Stomach smooth muscle (tissue), 2 donors: ENCODE data around the gene ESF1.

ENCODE experiments used
- H3K27ac ChIP-seq: one replicate; pipeline ENCODE4 v1.7.0; 2013; ENCODE audit warnings: mild to moderate bottlenecking, low read length, inconsistent platforms
- H3K27me3 ChIP-seq, 2 donors: one replicate each; pipeline ENCODE4 v1.7.0; 2013; ENCODE audit warnings: low read length in 2 of 2; ENCODE audit not compliant: insufficient read depth in 2 of 2, control insufficient read depth in 1 of 2
- H3K36me3 ChIP-seq, 2 donors: one replicate each; pipeline ENCODE4 v1.7.0; 2013; ENCODE audit warnings: low read length in 2 of 2; ENCODE audit not compliant: control insufficient read depth in 2 of 2, insufficient read depth in 2 of 2
- H3K4me1 ChIP-seq: one replicate; pipeline ENCODE4 v1.7.0; 2013; ENCODE audit warnings: low read length; ENCODE audit not compliant: control insufficient read depth, insufficient read depth
- H3K4me3 ChIP-seq, 2 donors: one replicate each; pipeline ENCODE4 v1.7.0; 2013; ENCODE audit warnings: low read length in 2 of 2
- H3K9ac ChIP-seq, 2 donors: one replicate each; pipeline ENCODE4 v1.7.0; 2013; ENCODE audit warnings: low read length in 2 of 2, mild to moderate bottlenecking in 1 of 2
- H3K9me3 ChIP-seq, 2 donors: one replicate each; pipeline ENCODE4 v1.7.0; 2013; ENCODE audit warnings: low read length in 2 of 2; ENCODE audit not compliant: control insufficient read depth in 2 of 2
- donor health status: healthy.
- donor health status: Pancreatic carcinoma.

ESF1 gene

DNA sequence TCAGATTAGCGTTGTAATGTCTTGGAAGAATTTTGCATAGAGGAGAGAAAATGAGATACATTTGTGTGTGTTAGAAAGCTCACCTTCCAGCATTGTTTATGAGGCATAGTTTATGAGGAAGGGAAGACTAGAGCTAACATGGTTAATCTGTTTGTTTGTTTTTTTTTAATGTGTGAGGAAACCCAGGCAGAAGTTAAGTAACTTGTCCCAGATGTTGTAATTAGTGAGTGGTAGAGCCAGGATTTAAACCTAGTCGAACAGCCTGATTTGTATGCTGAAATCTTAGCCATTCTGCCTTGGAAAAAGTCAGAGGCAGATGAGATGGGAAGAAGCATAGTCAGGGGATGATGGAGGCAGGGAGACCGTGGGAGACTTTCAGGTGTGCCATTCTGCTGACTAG, 29.2 kb upstream of the ESF1 start:
- H3K9me3 ChIP-seq, result no peaks in the 10 kb centered on the region
- H3K27ac ChIP-seq, result no peak overlapping the region
- H3K4me1 ChIP-seq, result peaks cover 6% of the 10 kb centered on the region
- H3K4me3 ChIP-seq, result no peak overlapping the region
- no peak overlapping the region for H3K9ac ChIP-seq
- no peaks in the 10 kb centered on the region for H3K27me3 ChIP-seq
- H3K36me3 ChIP-seq, result peaks cover 40 to 54% of the 10 kb centered on the region in 2 donors

DNA sequence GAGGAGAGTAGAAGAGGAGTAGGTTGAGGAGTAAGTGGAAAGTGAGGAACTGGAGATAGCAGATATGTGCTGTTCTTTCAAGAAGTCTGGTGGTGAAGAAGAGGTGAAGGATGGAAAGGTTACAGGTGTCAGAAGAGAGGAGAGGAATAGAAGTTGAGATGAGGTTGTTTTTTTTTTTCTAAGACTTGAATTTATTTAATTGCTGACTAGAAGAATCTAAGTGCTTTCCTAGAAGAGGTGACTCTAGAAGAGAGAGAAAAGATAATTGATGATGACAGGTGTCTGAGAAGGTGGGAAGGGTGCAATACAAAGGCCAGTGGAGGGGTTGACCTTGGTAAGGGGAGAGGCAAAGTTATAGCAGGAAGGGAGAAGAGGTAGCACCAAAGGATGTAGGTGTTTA, 25.7 kb upstream of the ESF1 start:
- H3K9ac ChIP-seq, result no peak overlapping the region
- H3K9me3 ChIP-seq, result no peaks in the 10 kb centered on the region
- no peak overlapping the region for H3K27ac ChIP-seq
- H3K4me1 ChIP-seq, result no peaks in the 10 kb centered on the region
- no peak overlapping the region for H3K4me3 ChIP-seq
- H3K36me3 ChIP-seq, result peaks cover 39 to 57% of the 10 kb centered on the region in 2 donors
- H3K27me3 ChIP-seq, result no peaks in the 10 kb centered on the region

DNA sequence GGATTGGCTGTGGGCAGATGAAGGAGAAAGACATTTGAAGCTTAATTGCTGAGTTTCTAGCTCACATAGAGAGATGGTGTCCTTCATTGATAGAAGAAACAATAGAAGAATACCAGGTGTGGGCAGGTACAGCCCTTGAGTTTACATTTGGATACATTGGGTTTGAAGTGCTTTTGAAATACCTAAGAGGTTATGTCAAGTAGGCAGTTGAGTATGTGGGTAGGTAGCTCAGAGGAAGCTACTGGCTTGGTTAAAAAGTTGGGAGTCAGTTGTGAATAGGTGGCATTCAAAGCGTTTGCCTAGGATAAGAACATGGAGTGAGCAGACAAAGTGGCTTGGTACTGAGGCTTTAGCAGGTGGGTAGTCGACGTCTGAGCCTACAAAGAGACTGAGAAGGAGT, 25.1 kb upstream of the ESF1 start:
- Histone ChIP-seq H3K9ac (no peak overlapping the region), H3K9me3 (no peaks in the 10 kb centered on the region), H3K4me3 (no peak overlapping the region), H3K27ac (no peak overlapping the region), H3K36me3 (peaks cover 37 to 52% of the 10 kb centered on the region in 2 donors), H3K27me3 (no peaks in the 10 kb centered on the region), H3K4me1 (no peaks in the 10 kb centered on the region)

DNA sequence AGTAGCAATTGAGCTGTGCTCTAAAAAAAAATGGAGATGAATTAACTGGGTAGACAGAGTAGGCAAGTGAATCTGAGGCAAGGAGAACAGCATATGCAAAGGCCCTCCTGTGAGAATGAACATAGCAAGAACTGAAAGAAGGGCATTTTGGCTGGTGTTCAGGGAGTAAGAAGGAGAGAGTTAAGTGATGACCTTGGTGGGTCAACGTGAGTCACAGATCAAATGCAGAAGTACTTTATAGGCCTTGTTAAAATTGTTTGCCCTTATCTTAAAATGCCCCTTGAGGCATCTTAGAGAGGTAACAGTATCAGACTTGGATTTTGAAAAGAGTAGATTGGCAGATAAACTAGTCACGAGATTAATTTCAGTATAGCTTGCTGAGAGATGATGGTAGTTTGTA, 24.7 kb upstream of the ESF1 start:
- H3K4me3 ChIP-seq, result no peak overlapping the region
- H3K36me3 ChIP-seq, result peaks cover 34 to 52% of the 10 kb centered on the region in 2 donors
- H3K9ac ChIP-seq, result no peak overlapping the region
- no peaks in the 10 kb centered on the region for H3K27me3 ChIP-seq
- H3K4me1 ChIP-seq, result no peaks in the 10 kb centered on the region
- no peak overlapping the region for H3K27ac ChIP-seq
- no peaks in the 10 kb centered on the region for H3K9me3 ChIP-seq

DNA sequence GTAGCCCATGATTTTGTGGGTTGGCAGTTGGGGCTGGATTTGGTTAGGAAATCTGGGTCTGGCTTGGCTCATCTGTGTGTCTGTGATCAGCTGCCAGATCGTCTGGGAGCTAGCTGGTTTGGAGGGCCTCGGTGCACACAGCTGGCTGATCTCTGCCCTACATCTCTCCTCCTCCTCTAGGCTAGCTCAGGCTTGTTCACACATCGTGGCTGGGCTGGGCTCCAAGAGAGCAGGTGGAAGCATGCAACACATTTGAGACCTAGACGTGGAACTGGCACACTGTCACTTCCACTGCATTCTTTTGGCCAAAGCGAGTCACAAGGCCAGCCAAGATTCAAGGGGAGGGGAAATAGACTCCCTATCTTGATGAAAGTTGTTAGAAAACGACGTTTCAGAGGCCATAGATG, 16.0 kb upstream of the ESF1 start:
- Histone ChIP-seq H3K4me3 (peak overlapping the region in 1 of 2 donors; percentile 30), H3K36me3 (peaks cover 32 to 39% of the 10 kb centered on the region in 2 donors), H3K9me3 (no peaks in the 10 kb centered on the region), H3K27ac (peak overlapping the region; percentile 42), H3K27me3 (no peaks in the 10 kb centered on the region), H3K9ac (peak overlapping the region; percentile 4 to 30), H3K4me1 (peaks cover 8% of the 10 kb centered on the region)

DNA sequence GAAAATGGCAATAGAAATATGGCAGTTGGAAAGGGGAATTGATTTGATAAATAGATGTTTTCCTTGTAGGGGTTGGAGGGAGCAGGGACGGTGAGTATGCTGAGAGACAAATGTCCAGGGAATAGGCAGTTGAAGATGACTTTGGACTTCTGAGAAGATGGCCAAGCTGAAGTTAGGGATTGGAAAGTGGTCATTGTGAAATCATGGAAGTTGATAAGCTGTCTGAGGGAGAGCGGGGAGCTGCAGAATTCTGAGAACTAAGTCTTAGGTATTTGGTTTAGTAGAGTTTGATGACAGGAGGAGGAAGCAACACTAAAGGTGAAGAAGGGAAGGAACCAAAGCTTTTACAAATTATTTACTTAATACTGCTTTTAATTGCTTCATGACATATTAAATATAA, 15.3 kb upstream of the ESF1 start:
- Histone ChIP-seq H3K9me3 (no peaks in the 10 kb centered on the region), H3K27ac (peak overlapping the region; percentile 42), H3K36me3 (peaks cover 39 to 46% of the 10 kb centered on the region in 2 donors), H3K27me3 (no peaks in the 10 kb centered on the region), H3K9ac (no peak overlapping the region), H3K4me1 (peaks cover 8% of the 10 kb centered on the region), H3K4me3 (no peak overlapping the region)

DNA sequence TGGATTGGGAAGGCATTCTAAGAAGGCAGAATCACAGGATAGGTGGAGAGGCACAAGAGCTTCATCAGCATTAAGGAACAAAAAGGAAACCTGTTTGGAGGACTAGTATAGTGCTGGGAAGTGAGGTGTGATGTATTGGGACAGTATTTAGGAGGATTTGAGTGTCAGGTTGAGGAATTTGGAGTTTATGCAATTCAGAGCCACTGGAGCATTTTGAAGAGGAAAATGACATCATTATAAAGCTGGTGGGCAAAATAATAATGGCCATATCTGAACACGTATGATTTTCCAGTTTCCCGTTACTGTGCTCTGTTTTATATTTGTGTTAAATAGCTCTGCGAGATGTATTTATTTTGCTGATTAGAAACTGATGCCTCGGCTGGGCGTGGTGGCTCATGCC, 14.3 kb upstream of the ESF1 start:
- Histone ChIP-seq H3K36me3 (peaks cover 42 to 46% of the 10 kb centered on the region in 2 donors), H3K9ac (no peak overlapping the region), H3K27ac (no peak overlapping the region), H3K4me3 (no peak overlapping the region), H3K27me3 (no peaks in the 10 kb centered on the region), H3K4me1 (peaks cover 8% of the 10 kb centered on the region), H3K9me3 (no peaks in the 10 kb centered on the region)

DNA sequence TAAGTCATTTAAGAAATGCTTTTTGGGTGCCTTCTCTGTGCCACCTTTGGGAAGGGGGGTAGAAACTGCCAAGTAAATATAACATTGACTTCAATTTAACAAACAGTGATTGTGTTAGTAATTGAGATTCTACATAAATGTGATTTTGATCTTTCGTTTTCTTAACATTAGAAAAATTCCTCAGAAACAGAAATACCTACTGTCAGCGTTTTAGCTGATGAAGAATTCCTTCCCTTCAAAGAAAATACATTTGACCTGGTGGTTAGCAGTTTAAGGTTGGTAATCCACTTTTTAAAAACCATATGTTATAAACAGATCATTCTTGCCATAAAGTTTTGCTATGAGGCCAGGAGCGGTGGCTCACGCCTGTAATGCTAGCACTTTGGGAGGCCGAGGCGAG, 9.9 kb upstream of the ESF1 start:
- H3K36me3 ChIP-seq, result peaks cover 35 to 47% of the 10 kb centered on the region in 2 donors
- H3K9ac ChIP-seq, result no peak overlapping the region
- no peaks in the 10 kb centered on the region for H3K27me3 ChIP-seq
- H3K9me3 ChIP-seq, result no peaks in the 10 kb centered on the region
- H3K4me1 ChIP-seq, result peaks cover 11% of the 10 kb centered on the region
- H3K4me3 ChIP-seq, result no peak overlapping the region
- H3K27ac ChIP-seq, result no peak overlapping the region

DNA sequence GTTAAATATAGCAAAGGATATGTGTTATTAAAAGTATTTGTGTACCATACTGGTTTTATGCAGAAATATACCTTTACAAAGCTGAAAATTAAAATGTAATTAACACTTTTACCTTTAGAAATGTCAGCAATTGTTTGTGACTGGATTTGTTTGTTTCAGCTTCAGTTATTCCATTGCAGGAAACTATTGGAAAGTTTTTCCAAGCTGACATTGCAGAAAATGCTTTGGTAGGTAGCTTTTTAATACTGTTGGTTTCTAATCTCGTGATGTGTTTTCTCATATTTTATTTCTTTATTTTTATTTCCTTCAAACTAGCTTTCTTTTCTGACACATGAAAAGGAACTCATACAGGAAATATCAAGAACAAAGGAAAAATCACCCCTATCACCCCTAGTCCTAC, 8.3 kb upstream of the ESF1 start:
- H3K9ac ChIP-seq, result no peak overlapping the region
- peaks cover 13% of the 10 kb centered on the region for H3K4me1 ChIP-seq
- H3K27me3 ChIP-seq, result no peaks in the 10 kb centered on the region
- H3K4me3 ChIP-seq, result no peak overlapping the region
- peaks cover 31 to 42% of the 10 kb centered on the region in 2 donors for H3K36me3 ChIP-seq
- no peaks in the 10 kb centered on the region for H3K9me3 ChIP-seq
- no peak overlapping the region for H3K27ac ChIP-seq

DNA sequence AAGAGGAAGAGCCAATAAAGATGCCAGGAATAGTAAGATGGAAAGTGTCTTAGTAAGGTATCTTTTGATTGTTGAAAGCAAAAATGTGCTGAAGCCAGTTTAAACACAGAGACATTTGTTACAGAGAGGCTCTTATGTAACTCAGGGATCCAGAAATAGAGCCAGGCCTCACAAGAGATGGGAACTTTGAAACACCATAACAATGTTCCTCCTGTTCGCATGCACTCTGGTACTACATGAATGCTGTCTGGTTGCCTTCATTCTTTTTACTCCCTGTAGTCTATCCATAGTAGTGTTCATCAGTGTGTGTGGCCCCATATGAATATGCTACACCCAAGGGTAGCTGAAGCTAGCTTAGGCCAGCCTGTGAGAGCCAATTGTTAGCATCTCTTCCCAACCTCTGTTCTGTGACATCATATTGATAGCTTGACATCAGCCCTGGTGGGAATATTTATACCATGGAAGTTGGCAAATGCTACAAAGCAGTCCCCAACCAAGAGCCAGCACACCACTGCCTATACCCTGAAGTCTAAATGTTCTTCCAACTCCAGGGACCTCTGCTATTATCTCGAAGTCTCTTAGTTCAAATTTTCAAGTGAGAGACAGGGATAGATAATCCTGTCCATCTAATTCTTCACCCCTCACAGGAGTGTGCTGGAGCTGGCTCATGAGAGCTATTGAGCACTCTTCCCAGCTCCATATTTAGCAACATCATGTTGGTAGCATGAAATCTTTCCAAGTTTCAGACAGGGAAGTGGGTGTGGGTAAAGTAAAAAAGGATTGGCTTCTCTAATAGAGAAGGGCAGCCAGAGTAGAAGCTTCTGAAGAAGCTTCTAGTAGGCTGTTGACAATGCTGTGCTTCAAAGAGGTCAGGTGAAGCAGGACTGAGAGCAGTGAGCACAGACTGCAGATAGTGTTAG, 7.1 kb upstream of the ESF1 start:
- H3K27ac ChIP-seq, result peak overlapping the region; percentile 49
- no peaks in the 10 kb centered on the region for H3K27me3 ChIP-seq
- peak overlapping the region in 1 of 2 donors; percentile 13 for H3K9ac ChIP-seq

DNA sequence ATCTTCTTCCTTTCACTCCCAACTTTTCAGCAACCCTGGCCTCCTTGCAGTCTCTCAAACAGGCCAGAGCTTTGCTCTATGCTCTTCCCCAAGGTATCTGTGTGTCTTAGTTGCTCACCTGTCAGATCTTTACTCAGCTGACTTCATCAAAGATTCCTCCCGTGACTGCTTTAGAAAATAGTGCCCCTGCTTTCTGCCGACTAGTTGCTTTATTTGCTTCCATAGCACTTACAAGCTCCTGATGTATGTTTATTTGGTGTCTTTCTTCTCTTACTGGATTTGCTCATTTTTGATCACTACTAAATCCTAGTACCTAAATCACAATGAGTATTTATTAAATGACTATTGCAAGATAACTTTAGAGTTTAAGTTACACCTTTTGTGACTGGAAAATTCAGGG, 6.0 kb upstream of the ESF1 start:
- Histone ChIP-seq H3K9ac (no peak overlapping the region), H3K4me1 (peaks cover 23% of the 10 kb centered on the region), H3K27ac (no peak overlapping the region), H3K4me3 (no peak overlapping the region), H3K36me3 (peaks cover 19 to 35% of the 10 kb centered on the region in 2 donors), H3K27me3 (no peaks in the 10 kb centered on the region), H3K9me3 (no peaks in the 10 kb centered on the region)

More for the DNA sequence above, 7.1 kb upstream of the ESF1 start:
- Histone ChIP-seq H3K36me3 (peaks cover 27 to 42% of the 10 kb centered on the region in 2 donors), H3K4me3 (no peak overlapping the region), H3K4me1 (peaks cover 13% of the 10 kb centered on the region), H3K9me3 (no peaks in the 10 kb centered on the region)
